Omental fat pad (tissue), 4 donors: Measurements from ENCODE around the gene SCP2. TPM values are rescaled to one million over a fixed set of nuclear protein-coding genes. Genes with fewer than 3 reads are reported as not detected.
A peak's percentile ranks its signal among the peaks of the same experiment; 100 is the strongest.

ENCODE experiments used
- ATAC-seq: fragments of 150-250 bp; one replicate; pipeline ENCODE4 v1.9.1; 2016; ENCODE audit warnings: mild to moderate bottlenecking, moderate library complexity; ENCODE audit not compliant: low FRiP score
- DNase-seq: peaks from one replicate; pipeline ENCODE4 v3.0.0-alpha.2; 2019; ENCODE audit warnings: low spot score
- total RNA-seq, 4 donors: library from RNA; depleted of rRNA; stranded (reverse); fragments of >200 nt; gene quantifications; one replicate each; pipeline ENCODE4 v1.1.0, GENCODE V29; 2016
- TF ChIP-seq, protein P1 (sequence below), 3 donors: fragments of 450-650 bp; IDR thresholded peaks; one replicate each; pipeline ENCODE4 v1.5.1; 2016 to 2017; ENCODE audit warnings: antibody characterized with exemption in 3 of 3, mild to moderate bottlenecking in 3 of 3, moderate library complexity in 2 of 3

Gene SCP2
- total RNA-seq: 100 to 1,000 TPM in 3 of 4 donors, 10 to 100 TPM in 1; 92.7 to 174 (median 126) TPM

- ATAC-seq (peak; percentile 88), DNase-seq (peak; percentile 56)
- TF ChIP-seq, protein P1, sequence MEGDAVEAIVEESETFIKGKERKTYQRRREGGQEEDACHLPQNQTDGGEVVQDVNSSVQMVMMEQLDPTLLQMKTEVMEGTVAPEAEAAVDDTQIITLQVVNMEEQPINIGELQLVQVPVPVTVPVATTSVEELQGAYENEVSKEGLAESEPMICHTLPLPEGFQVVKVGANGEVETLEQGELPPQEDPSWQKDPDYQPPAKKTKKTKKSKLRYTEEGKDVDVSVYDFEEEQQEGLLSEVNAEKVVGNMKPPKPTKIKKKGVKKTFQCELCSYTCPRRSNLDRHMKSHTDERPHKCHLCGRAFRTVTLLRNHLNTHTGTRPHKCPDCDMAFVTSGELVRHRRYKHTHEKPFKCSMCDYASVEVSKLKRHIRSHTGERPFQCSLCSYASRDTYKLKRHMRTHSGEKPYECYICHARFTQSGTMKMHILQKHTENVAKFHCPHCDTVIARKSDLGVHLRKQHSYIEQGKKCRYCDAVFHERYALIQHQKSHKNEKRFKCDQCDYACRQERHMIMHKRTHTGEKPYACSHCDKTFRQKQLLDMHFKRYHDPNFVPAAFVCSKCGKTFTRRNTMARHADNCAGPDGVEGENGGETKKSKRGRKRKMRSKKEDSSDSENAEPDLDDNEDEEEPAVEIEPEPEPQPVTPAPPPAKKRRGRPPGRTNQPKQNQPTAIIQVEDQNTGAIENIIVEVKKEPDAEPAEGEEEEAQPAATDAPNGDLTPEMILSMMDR (IDR thresholded peaks at IDR 0.05): no peak
These were observed at the start of gene SCP2 for GRCh38 chr1:52927212-52928014. Gene SCP2 (plus strand): TSS chr1:52927276. CDS start chr1:52927397, 121 bp downstream.

DNA sequence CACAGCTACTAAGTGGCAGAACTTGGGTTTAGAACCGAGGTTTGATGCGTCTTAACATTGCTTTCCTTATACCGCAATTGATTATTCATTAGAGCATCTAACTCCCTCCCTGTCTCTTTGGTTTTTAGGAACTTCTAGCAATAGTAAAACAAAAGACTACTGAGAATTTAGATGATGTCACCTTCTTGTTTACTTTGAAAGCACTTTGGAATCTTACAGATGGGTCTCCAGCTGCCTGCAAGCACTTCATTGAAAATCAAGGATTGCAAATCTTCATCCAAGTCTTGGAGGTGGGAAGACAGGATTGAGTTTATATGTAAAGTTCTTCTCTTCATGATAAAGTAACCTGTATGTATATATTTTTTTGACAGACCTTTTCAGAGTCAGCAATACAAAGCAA lies 49.5 kb upstream of the SCP2 start:
- DNase-seq (no peak), ATAC-seq (no peak)
- TF ChIP-seq, protein P1 (IDR thresholded peaks at IDR 0.05): no peak

- TF ChIP-seq, protein P1 (IDR thresholded peaks at IDR 0.05): no peak
- no peak for ATAC-seq
These were observed 46.9 kb upstream of the SCP2 start for GRCh38 chr1:52880206-52880605.

GRCh38 chr1:52887483-52887882 lies 39.6 kb upstream of the SCP2 start:
- no peak for ATAC-seq
- no peak for DNase-seq
- TF ChIP-seq, protein P1 (IDR thresholded peaks at IDR 0.05): no peak

More at GRCh38 chr1:52880206-52880605, 46.9 kb upstream of the SCP2 start:
- DNase-seq: no peak

DNA sequence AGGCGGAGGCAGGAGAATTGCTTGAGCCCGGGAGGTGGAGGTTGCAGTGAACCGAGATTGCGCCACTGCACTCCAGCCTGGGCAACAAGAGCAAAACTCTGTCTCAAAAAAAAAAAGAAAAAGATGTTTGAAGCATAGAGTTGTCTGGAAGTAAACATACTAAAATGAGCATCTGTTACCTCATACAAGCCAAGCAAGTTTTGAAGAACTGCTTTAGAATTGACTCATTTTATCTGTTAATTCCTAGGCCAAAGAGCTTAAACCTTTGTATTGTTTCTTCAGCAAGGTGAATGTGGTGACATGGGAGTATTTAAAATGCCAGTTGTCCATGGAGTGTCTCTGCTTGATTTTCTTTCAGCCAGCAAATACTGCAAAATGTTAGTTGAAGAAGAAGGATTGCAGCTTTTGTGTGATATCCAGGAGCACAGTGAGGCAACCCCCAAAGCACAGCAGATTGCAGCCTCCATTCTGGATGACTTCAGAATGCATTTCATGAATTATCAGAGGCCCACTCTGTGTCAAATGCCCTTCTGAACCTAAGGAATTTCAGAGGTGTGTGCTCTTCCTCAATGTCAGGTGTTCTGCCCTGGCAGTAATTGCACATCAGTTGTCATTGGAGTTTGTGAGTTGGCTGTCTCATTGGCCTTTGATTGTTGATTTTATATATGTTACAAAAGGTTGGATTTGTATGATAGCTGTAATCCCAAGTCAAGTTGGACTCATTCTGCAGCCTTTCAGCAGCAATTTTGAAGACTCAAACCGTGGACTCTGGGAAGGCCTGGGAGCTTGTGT lies 34.5 kb upstream of the SCP2 start:
- DNase-seq: no peak
- ATAC-seq: no peak
- TF ChIP-seq, protein P1 (IDR thresholded peaks at IDR 0.05): no peak

- TF ChIP-seq, protein P1 (IDR thresholded peaks at IDR 0.05): no peak
- no peak for ATAC-seq
- no peak for DNase-seq
These were observed 27.6 kb upstream of the SCP2 start for GRCh38 chr1:52899445-52899894.
